Testis (tissue), 3 donors: ENCODE results near the gene FOXD4L6. TPM values are rescaled to one million over a fixed set of nuclear protein-coding genes. Genes with fewer than 3 reads are reported as not detected.
"Not testable (repeated sequence)": the region's sequence is repeated elsewhere in the genome, so short reads cannot be mapped to it uniquely, and the experiment has no call there.

Experiments
- DNase-seq: peaks from one replicate; pipeline ENCODE4 v3.0.0-alpha.2; 2019
- H3K27ac ChIP-seq, 2 donors: fragments of 200-600 bp; sonication (generic); one replicate each; pipeline ENCODE4 v1.5.1; 2019
- H3K27me3 ChIP-seq: fragments of 200-600 bp; sonication (generic); one replicate; pipeline ENCODE4 v1.5.1; 2019
- H3K36me3 ChIP-seq: fragments of 200-600 bp; sonication (generic); one replicate; pipeline ENCODE4 v1.5.1; 2017; ENCODE audit warnings: low read depth; ENCODE audit errors: missing control alignments
- H3K4me1 ChIP-seq: fragments of 200-600 bp; sonication (generic); one replicate; pipeline ENCODE4 v1.5.1; 2019
- H3K4me3 ChIP-seq, 2 donors: fragments of 200-600 bp; sonication (generic); one replicate each; pipeline ENCODE4 v1.5.1; 2017 to 2019
- H3K9me3 ChIP-seq: fragments of 200-600 bp; sonication (generic); one replicate; pipeline ENCODE4 v1.5.1; 2017
- whole genome bisulfite sequencing, 2 donors: methylation state at CpG; one replicate each; pipeline ENCODE4 v1.1.5; 2018; 5-methylcytosine and 5-hydroxymethylcytosine counted together
- intact Hi-C: fragments of 100-400 bp; cut with DNase I; formaldehyde crosslinking; loops from one replicate; pipeline ENCODE4 v1.15.1; 2023; ENCODE audit warnings: low total_unique reads
- polyA plus RNA-seq: library from polyadenylated mRNA; stranded (reverse); fragments of 350-450 nt; fragmentation: Illumina TruSeq; extraction: RNeasy Lipid Tissue Mini Kit (QIAGEN cat#74804); gene quantifications from one replicate; pipeline ENCODE4 v1.2.3, GENCODE V29; 2014; ENCODE audit warnings: low read depth, low replicate concordance; ENCODE audit not compliant: insufficient read depth
- total RNA-seq, 2 donors: library from RNA; depleted of rRNA; stranded (reverse); fragments of >200 nt; gene quantifications; one replicate each; pipeline ENCODE4 v1.2.3, GENCODE V29; 2016

Gene FOXD4L6
- total and polyA plus RNA-seq, 3 donors from 2014 or later = not detected

DNA sequence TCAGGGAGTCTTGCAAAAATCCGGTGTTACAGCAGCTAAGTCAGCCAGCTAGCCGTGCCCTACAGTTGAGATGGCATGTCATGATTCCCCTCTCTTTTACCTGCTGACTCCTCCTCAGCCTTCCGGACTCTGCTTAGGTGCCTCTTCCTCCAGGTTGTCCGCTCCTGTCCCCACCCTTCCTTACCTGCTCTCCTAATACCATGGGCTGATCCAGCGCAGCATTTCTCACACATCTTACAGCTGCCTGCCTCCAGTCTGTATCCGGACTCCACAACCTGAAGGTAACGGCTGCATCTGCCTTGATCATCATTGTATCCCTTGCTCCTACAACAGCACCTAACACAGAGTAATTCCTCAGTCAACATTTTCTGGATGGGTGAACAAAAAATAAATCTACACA, 9.2 kb downstream of the FOXD4L6 start:
- H3K4me1 ChIP-seq, H3K27ac ChIP-seq, H3K27me3 ChIP-seq, H3K9me3 ChIP-seq, intact Hi-C loops, H3K4me3 ChIP-seq, H3K36me3 ChIP-seq, DNase-seq: not testable (repeated sequence)
- 31 to 36% methylated on average over 7 of the region's 7 CpGs for WGBS, 2 donors

DNA sequence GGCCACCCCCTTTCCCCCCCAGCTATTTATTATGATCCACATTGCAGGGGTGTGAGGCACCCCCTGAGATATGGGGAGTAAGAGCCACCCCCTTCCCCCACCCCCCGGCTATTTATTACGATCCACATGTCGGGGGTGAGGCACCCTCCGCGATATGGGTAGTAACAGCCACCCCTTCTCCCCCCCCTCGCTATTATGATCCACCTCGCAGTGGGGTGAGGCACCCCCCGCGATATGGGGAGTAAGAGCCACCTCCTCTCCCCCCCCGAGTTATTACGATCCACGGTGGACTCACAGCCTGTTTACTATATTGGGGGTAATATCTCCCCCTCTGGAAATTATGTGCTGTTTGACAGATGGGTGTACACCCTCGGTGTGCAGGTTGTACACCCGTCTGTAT, 15.1 kb downstream of the FOXD4L6 start:
- intact Hi-C loops, H3K27me3 ChIP-seq, H3K27ac ChIP-seq, H3K36me3 ChIP-seq, DNase-seq, H3K4me3 ChIP-seq, H3K4me1 ChIP-seq, H3K9me3 ChIP-seq: not testable (repeated sequence)
- WGBS, 2 donors = no CpG with 5 or more reads among the region's 14 CpGs

DNA sequence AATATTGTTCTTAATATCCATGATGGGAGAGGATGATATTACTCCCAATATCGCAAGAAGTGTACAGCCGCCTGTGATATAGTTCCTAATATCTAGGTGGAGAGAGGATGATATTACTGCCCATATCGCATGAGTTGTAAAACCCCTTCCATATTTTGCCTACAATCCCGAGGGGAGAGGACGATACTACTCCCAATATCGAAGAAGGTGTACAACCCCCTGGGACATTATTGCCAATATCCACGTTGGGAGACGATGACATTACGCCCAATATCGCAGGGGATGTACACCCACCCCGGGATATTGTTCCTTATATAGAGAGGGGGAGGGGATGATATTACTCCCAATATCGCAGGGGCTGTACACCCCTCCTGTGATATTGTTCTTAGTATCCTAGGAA, 17.1 kb downstream of the FOXD4L6 start:
- H3K9me3 ChIP-seq, H3K4me1 ChIP-seq, H3K36me3 ChIP-seq, H3K27ac ChIP-seq, DNase-seq, intact Hi-C loops, H3K27me3 ChIP-seq, H3K4me3 ChIP-seq: not testable (repeated sequence)
- WGBS, 2 donors = 59 to 66% methylated on average over 12 of the region's 12 CpGs

DNA sequence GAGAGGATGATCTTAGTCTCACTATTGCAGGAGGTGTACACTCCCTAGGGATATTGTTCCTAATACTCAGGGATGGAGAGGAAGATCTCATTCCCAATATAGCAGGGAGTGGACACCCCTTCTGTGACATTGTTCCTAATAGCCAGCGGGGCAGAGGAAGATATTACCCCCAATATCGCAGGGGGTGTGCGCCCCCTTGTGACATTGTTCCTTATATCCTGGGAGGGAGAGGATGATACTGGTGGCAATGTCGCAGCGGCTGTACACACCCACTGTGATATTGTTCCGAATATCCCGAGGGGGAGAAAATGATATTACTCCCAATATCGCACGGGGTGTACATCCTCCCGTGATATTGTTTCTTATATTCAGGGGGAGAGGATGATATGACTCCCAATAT, 17.6 kb downstream of the FOXD4L6 start:
- intact Hi-C loops = not testable (repeated sequence)

DNA sequence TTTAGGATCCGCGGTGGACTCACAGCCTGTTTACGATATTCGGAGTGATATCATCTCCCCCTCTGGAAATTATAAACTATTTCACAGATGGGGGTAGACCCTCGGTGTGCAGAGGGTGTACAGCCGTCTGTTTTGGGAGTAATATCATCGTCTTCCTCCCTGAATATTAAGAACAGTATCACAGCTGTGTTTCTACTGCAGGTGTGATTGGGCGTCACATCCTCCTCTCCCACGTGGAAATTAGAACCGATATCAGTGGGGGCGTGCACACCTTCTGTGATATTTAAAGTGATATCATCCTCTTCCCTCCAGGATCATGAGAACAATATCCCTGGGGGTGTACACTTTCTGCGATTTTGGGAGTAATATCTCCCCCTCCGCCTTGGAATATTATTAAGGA, 19.2 kb downstream of the FOXD4L6 start:
- intact Hi-C loops, H3K27me3 ChIP-seq, H3K4me3 ChIP-seq, H3K4me1 ChIP-seq, H3K36me3 ChIP-seq, DNase-seq, H3K9me3 ChIP-seq, H3K27ac ChIP-seq: not testable (repeated sequence)
- 20 to 31% methylated on average over 5 to 7 of the region's 13 CpGs for WGBS, 2 donors

More for the DNA sequence above, 17.6 kb downstream of the FOXD4L6 start:
- H3K27me3 ChIP-seq, H3K4me1 ChIP-seq, H3K27ac ChIP-seq, H3K9me3 ChIP-seq, H3K4me3 ChIP-seq, DNase-seq, H3K36me3 ChIP-seq: not testable (repeated sequence)
- 26% methylated on average over 7 to 10 of the region's 10 CpGs for WGBS, 2 donors

DNA sequence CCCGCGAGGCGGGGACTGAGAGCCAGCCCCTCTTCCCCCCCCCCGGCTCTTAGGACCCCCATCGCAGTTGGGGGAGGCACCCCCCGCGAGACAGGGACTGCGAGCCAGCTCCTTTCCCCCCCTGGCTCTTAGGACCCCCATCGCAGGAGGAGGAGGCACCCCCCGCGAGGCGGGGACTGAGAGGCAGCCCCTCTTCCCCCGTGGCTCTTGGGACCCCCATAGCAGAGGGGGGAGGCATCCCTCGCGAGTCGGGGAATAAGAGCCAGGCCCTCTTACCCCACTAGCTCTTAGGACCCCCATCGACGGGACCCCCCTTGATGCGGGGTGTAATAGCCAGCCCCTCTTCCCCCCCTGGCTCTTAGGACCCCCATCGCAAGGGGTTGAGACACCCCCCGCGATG, 19.7 kb downstream of the FOXD4L6 start:
- H3K9me3 ChIP-seq, H3K27ac ChIP-seq, H3K4me1 ChIP-seq, H3K27me3 ChIP-seq, H3K4me3 ChIP-seq, H3K36me3 ChIP-seq, DNase-seq, intact Hi-C loops: not testable (repeated sequence)
- no CpG with 5 or more reads among the region's 22 CpGs for WGBS, 2 donors

DNA sequence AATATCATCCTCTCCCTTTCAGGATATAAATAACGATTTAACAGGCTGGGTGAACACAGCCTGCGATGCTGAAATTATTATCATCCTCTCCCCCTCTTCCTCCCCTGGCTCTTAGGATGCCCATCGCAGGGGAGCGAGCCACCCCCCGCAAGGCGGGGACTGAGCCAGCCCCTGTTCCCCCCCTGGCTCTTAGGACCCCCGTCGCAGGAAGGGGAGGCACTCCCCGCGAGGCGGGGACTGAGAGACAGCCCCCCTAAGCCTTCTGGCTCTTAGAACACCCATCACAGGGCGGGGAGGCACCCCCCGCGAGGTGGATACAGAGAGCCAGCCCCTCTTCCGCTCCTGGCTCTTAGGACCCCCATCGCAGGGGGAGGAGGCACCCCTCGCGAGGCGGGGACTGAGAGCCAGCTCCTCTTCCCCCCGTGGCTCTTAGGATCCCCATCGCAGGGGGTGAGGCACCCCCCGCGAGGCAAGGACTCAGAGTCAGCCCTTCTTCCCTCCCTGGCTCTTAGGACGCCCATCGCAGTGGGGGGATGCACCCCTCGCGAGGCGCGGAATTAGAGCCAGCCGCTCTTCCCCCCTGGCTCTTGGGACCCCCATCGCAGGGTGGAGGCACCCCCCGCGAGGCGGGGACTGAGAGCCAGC, 21.9 kb downstream of the FOXD4L6 start:
- H3K27ac ChIP-seq, DNase-seq, H3K9me3 ChIP-seq, intact Hi-C loops, H3K27me3 ChIP-seq, H3K4me1 ChIP-seq, H3K36me3 ChIP-seq: not testable (repeated sequence)
- WGBS, 2 donors = 2% methylated on average over 9 of the region's 34 CpGs; no CpG with 5 or more reads in 1 of the 2 donors
- H3K4me3 ChIP-seq = peak overlapping the region in 1 of 2 donors; percentile 12

DNA sequence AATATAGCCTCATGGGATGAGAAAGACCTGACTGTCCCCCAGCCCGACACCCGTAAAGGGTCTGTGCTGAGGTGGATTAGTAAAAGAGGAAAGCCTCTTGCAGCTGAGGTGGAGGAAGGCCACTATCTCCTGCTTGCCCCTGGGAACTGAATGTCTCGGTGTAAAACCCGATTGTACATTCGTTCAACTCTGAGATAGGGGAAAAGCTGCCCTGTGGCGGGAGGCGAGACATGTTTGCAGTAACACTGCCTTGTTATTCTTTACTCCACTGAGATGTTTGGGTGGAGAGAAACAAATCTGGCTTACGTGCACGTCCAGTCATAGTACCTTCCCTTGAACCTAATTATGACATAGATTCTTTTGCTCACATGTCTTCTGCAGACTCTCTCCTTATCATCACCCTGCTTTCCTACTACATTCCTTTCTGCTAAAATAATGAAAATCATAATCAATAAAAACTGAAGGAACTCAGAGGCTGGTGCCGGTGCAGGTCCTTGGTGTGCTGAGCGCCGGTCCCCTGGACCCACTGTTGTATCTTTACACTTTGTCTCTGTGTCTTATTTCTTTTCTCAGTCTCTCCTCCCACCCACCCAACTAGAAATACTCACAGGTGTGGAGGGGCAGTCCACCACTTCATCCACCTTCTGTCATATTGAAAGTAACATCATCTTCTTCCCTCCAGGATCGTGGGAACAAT, 22.8 kb downstream of the FOXD4L6 start:
- H3K9me3 ChIP-seq, intact Hi-C loops, DNase-seq, H3K4me3 ChIP-seq, H3K27me3 ChIP-seq, H3K36me3 ChIP-seq, H3K4me1 ChIP-seq, H3K27ac ChIP-seq: not testable (repeated sequence)
- WGBS, 2 donors = 0 to 12% methylated on average over 3 to 8 of the region's 13 CpGs

DNA sequence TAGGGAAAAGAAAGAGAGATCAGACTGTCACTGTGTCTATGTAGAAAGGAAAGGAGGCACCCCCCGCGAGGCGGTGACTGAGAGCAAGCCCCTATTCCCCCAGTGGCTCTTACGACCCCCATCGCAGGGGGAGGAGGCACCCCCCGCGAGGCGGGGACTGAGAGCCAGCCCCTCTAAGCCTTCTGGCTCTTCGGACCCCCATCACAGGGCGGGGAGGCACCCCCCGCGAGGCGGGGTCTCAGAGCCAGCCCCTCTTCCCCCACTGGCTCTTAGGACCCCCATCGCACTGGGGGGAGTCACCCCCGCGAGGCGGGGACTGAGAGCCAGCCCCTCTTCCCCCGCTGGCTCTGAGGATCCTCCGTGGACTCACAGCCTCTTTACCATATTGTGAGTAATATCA, 23.9 kb downstream of the FOXD4L6 start:
- H3K27ac ChIP-seq, DNase-seq, H3K36me3 ChIP-seq, intact Hi-C loops, H3K4me3 ChIP-seq, H3K4me1 ChIP-seq, H3K9me3 ChIP-seq, H3K27me3 ChIP-seq: not testable (repeated sequence)
- WGBS, 2 donors = 18 to 31% methylated on average over 2 to 3 of the region's 19 CpGs

DNA sequence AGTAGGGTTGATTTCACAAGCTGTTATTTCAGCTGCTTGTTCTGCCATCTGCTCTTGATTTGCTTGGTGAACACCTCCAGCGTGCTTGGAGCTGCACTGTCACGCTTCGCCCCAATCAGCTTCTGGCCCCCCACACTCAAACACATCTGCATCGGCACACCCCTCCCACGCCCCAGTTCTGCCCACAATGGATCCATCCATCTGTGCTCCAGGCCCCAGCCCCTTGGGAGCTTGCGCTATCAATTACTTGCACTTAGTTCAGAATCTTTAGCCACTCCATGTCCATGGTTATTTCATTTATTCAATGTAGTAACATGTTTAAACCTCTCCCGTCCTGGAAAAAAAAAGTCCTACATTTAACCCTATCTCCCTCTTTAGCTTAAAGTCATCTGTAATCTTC, 28.0 kb downstream of the FOXD4L6 start:
- H3K27me3 ChIP-seq, H3K36me3 ChIP-seq, H3K27ac ChIP-seq, H3K9me3 ChIP-seq, H3K4me1 ChIP-seq, H3K4me3 ChIP-seq, intact Hi-C loops, DNase-seq: not testable (repeated sequence)
- WGBS, 2 donors = 69 to 78% methylated on average over 7 of the region's 7 CpGs

DNA sequence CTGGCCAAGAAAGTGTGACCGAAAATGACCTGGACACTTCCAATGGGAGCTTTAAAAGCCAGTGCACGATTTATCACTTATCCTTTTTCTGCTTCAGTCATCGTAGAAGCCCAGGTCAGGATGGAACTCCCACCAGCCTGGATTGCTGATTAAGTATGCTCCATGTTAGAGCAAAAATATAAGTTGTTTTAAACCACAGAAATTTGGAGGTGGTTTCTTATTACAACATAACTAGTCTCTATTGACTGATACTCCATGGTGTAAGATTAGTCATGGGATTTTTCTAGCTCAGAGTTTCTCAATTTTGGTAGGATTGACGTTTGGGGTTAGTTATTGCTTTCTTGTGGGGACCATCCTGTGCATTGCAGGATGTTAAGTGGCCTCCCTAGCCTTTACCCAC, 29.7 kb downstream of the FOXD4L6 start:
- H3K27ac ChIP-seq, H3K4me3 ChIP-seq, H3K36me3 ChIP-seq, H3K27me3 ChIP-seq, intact Hi-C loops, H3K9me3 ChIP-seq, DNase-seq, H3K4me1 ChIP-seq: not testable (repeated sequence)
- WGBS, 2 donors = 64 to 80% methylated on average over 4 of the region's 4 CpGs

DNA sequence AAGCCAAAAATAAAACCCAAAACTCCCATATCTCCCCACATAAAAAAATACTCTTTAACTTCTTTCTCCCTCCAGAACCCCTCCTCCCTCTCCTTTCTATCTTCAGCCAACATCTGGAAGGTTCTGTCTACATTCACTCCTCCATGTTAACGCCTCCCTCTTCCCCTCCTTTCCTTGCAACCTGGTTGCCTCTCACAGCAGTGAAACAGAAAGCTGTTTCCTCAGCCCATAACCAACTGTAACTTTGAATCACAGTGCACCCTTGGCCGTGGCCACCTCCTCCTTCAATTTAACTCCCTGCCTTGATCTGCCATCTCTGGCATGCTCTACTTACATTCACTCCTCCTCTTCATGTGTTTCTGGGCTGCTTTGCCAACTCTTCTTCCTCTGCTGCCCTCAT, 33.4 kb downstream of the FOXD4L6 start:
- H3K27ac ChIP-seq, H3K36me3 ChIP-seq, H3K4me1 ChIP-seq, H3K27me3 ChIP-seq, H3K9me3 ChIP-seq, H3K4me3 ChIP-seq, intact Hi-C loops: not testable (repeated sequence)
- DNase-seq = peak; percentile 79
- WGBS, 2 donors = 40 to 55% methylated on average over 2 of the region's 2 CpGs
